Bronchial epithelial cell (primary cell): Measurements from ENCODE around the gene CDC45. TPM values are rescaled to one million over a fixed set of nuclear protein-coding genes. Genes with fewer than 3 reads are reported as not detected.

Source experiments
- DNase-seq: peaks from one replicate; pipeline ENCODE4 v3.0.0-alpha.2; 2010; ENCODE audit warnings: low read depth
- FAIRE-seq: peaks from 2 replicates; lab custom pipeline; 2011; peaks lifted over from hg19 to GRCh38; lab: Jason Lieb, UNC
- H3K27me3 ChIP-seq: 2 replicates; pipeline ENCODE4 v1.5.1; 2011; ENCODE audit warnings: low read length; ENCODE audit not compliant: control insufficient read depth, insufficient read depth
- H3K36me3 ChIP-seq: 2 replicates; pipeline ENCODE4 v1.5.1; 2011; ENCODE audit warnings: low read length; ENCODE audit not compliant: control insufficient read depth, insufficient read depth
- H3K4me3 ChIP-seq: 2 replicates; pipeline ENCODE4 v1.5.1; 2011; ENCODE audit warnings: mild to moderate bottlenecking, low read depth, low read length, control low read depth
- CTCF ChIP-seq: IDR thresholded peaks from 2 replicates; pipeline ENCODE4 v1.5.1; 2011; ENCODE audit warnings: mild to moderate bottlenecking, moderate library complexity, low read length, control low read depth, inconsistent platforms; ENCODE audit not compliant: insufficient read depth, severe bottlenecking
- total RNA-seq: library from RNA; depleted of rRNA; stranded (reverse); fragments of >200 nt; gene quantifications from 2 replicates; pipeline ENCODE4 v1.2.1, GENCODE V29; 2014

The CDC45 gene
- total RNA-seq, 1 donor from 2014 or later, result 0.26 TPM

GRCh38 chr22:19517171-19517500, 37.4 kb downstream of the CDC45 start:
- FAIRE-seq (peak; percentile 7), DNase-seq (no peak)
- Histone ChIP-seq H3K36me3 (no peaks in the 10 kb centered on the region), H3K27me3 (no peaks in the 10 kb centered on the region), H3K4me3 (no peak overlapping the region)
- no peak for TF ChIP-seq CTCF

DNA sequence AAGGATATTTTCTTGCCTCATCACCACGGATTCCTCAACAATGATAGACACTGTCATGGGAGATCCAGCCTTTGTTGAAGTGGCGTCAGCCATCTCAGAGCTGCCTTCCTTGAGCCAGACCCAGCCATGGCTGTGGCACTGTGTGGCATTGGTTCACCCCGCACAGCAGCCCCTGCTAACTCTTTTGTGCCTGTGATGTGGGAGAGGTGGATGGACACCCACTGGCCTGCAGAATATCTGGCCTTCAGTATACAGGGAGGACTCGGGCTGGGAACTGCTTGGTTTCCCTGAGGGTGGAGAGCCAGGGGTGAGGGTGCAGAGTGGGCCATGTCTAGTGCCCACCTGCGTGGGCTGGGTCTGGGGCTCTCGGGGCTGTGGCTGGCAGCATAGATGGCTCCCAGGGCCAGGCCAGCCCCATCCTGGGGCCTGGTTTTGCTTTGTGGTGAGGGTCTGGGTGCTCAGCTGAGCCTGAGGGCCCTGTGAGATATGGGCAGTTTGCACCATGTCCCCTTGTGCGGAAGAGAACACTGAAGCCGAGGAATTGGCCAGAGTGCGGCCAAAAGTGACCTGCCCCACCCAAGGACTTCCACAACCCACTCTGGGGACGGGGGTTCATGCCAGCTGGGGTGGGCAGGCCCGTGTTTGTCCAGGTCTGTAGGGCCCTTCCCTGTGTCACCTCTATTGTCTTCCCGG, 38.3 kb downstream of the CDC45 start:
- Histone ChIP-seq H3K4me3 (no peak overlapping the region), H3K36me3 (no peaks in the 10 kb centered on the region), H3K27me3 (peaks cover 1% of the 10 kb centered on the region)
- DNase-seq (no peak), FAIRE-seq (no peak)
- TF ChIP-seq CTCF, result no peak

DNA sequence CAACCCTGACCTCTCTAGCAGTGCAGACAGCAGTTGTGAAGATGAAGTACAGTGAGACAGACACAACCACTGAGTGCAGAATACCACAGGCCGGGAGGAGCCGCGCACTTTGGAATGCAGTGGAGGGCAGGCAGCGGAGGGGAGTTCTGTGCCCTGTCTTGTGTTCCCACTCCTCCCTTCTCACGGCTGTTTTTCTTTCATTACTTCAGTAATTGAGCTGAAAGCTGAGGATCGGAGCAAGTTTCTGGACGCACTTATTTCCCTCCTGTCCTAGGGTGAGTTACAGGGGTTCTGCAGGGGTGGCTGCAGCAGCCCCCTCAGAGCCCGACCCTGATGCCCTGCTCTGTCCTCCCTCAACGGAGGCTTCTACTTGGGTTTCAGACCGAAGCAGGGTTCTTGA, 38.9 kb downstream of the CDC45 start:
- TF ChIP-seq CTCF, result no peak
- DNase-seq, result no peak
- Histone ChIP-seq H3K36me3 (no peaks in the 10 kb centered on the region), H3K27me3 (peaks cover 2% of the 10 kb centered on the region), H3K4me3 (no peak overlapping the region)
- no peak for FAIRE-seq

- H3K4me3 ChIP-seq, result no peak overlapping the region
- FAIRE-seq (no peak), DNase-seq (no peak)
- no peaks in the 10 kb centered on the region for H3K36me3 ChIP-seq
- H3K27me3 ChIP-seq, result peaks cover 7% of the 10 kb centered on the region
- TF ChIP-seq CTCF, result no peak
Observed at GRCh38 chr22:19519041-19519926, 39.6 kb downstream of the CDC45 start.

- TF ChIP-seq CTCF, result no peak
Observed at GRCh38 chr22:19520007-19520406, 40.3 kb downstream of the CDC45 start.

More at GRCh38 chr22:19520007-19520406, 40.3 kb downstream of the CDC45 start:
- Histone ChIP-seq H3K4me3 (no peak overlapping the region), H3K27me3 (peaks cover 9% of the 10 kb centered on the region), H3K36me3 (no peaks in the 10 kb centered on the region)
- FAIRE-seq (no peak), DNase-seq (no peak)
